ENCODE data around the gene APOF. TPM values are rescaled to one million over a fixed set of nuclear protein-coding genes. Genes with fewer than 3 reads are reported as not detected.
A peak's percentile ranks its signal among the peaks of the same experiment; 100 is the strongest.

Gene APOF
- total and polyA plus RNA-seq, 2 of the 13 experiments (the other 11 are each of a cell fraction or from before 2014, with no cell fraction given) = 3.3 to 23.9 TPM

- TF ChIP-seq HBP1 (CRISPR knock-in tag; IDR thresholded peaks at IDR 0.05; ENCODE audit: low read depth) = peak; percentile 33; the same call in 1 of the 2 replicates
- TF ChIP-seq ZNF7 (CRISPR knock-in tag; IDR thresholded peaks at IDR 0.05) = no peak
- TF ChIP-seq ZFP36L2 (CRISPR knock-in tag; IDR thresholded peaks at IDR 0.05) = 0 out of 2 replicates have a peak, but pooled peaks have one; percentile 59
- TF ChIP-seq SIN3A (IDR thresholded peaks at IDR 0.05; ENCODE audit: borderline replicate concordance, low read depth, low read length) = peak; percentile 51; the same call in 1 of the 2 replicates
- no peak; the same call in 1 of the 2 replicates for TF ChIP-seq MAZ (IDR thresholded peaks at IDR 0.05; ENCODE audit: borderline replicate concordance, low read depth, low read length)
- peak; percentile 88 for TF ChIP-seq MAZ (CRISPR knock-in tag; IDR thresholded peaks at IDR 0.05; ENCODE audit: low read depth)
- TF ChIP-seq KLF13 (CRISPR knock-in tag; IDR thresholded peaks at IDR 0.05) = no peak
- TF ChIP-seq ZNF276 (CRISPR knock-in tag; IDR thresholded peaks at IDR 0.05; ENCODE audit: low read depth) = 0 out of 2 replicates have a peak, but pooled peaks have one; percentile 23
- no peak for TF ChIP-seq SMC3 (IDR thresholded peaks at IDR 0.05; ENCODE audit: low read length)
- peak; percentile 47; the same call in 1 of the 2 replicates for TF ChIP-seq ZNF740 (CRISPR knock-in tag; IDR thresholded peaks at IDR 0.05)
- TF ChIP-seq DMAP1 (CRISPR knock-in tag; IDR thresholded peaks at IDR 0.05) = peak; percentile 76
- peak; percentile 99 for TF ChIP-seq ZNF143 (CRISPR knock-in tag; IDR thresholded peaks at IDR 0.05)
- TF ChIP-seq THAP11 (CRISPR knock-in tag; IDR thresholded peaks at IDR 0.05) = peak; percentile 98
- TF ChIP-seq SP2 (CRISPR knock-in tag; IDR thresholded peaks at IDR 0.05) = 0 out of 2 replicates have a peak, but pooled peaks have one; percentile 48
Observed at GRCh38 chr12:56315622-56316473, 46.8 kb downstream of the APOF start, which contains the start of gene CNPY2 (continued).
